IMR-90 (cell line): Measurements from ENCODE around the gene CPHXL2. TPM values are rescaled to one million over a fixed set of nuclear protein-coding genes. Genes with fewer than 3 reads are reported as not detected.

Source experiments
- ATAC-seq: fragments of 200-7000 bp; cut with Tn5 transposase; 2 replicates; pipeline ENCODE4 v1.9.1; 2020; ENCODE audit warnings: low read depth, mild to moderate bottlenecking, moderate library complexity
- BruUV-seq: library from RNA; stranded (reverse); fragments of 400-500 nt; replicated peaks from 2 replicates; lab custom pipeline; 2021; lab: Mats Ljungman, UMichigan
- CTCF ChIA-PET: fragments of 300-600 bp; formaldehyde crosslinking; extraction: SDS; loops from one replicate; lab custom pipeline; 2021; ENCODE audit warnings: antibody characterized with exemption; lab: Yijun Ruan, JAX
- POLR2A ChIA-PET: fragments of 300-600 bp; sonication (Branson Sonifier 250); formaldehyde crosslinking; loops from one replicate; lab custom pipeline; 2022; ENCODE audit warnings: antibody characterized with exemption; ENCODE audit not compliant: unreplicated experiment; lab: Charles Lee
- DNase-seq: peaks from one replicate; pipeline ENCODE4 v3.0.0; 2013
- H2AFZ ChIP-seq: replicated peaks from 2 replicates; pipeline ENCODE3; 2013; ENCODE audit warnings: low read length, mild to moderate bottlenecking; ENCODE audit not compliant: poor library complexity
- H2AK5ac ChIP-seq: 2 replicates; pipeline ENCODE4 v1.6.1; 2013; ENCODE audit warnings: low read depth, low read length, inconsistent platforms
- H2AK9ac ChIP-seq: replicated peaks from 2 replicates; pipeline ENCODE3; 2013; ENCODE audit warnings: mild to moderate bottlenecking, low read depth, low read length, moderate library complexity; ENCODE audit not compliant: poor library complexity
- H2BK120ac ChIP-seq: 2 replicates; pipeline ENCODE4 v1.6.1; 2013; ENCODE audit warnings: low read depth, low read length, inconsistent platforms
- H2BK15ac ChIP-seq: 3 replicates; pipeline ENCODE4 v1.6.1; 2013; ENCODE audit warnings: low read depth, low read length, inconsistent platforms
- H2BK20ac ChIP-seq: 2 replicates; pipeline ENCODE4 v1.6.1; 2013; ENCODE audit warnings: low read depth, mild to moderate bottlenecking, inconsistent platforms, low read length, moderate library complexity
- H2BK5ac ChIP-seq: 2 replicates; pipeline ENCODE4 v1.6.1; 2013; ENCODE audit warnings: mild to moderate bottlenecking, low read depth, low read length, inconsistent platforms; ENCODE audit not compliant: poor library complexity, severe bottlenecking
- H3K14ac ChIP-seq: replicated peaks from 2 replicates; pipeline ENCODE4 v1.6.1; 2013; ENCODE audit warnings: low read depth, low read length, inconsistent platforms
- H3K18ac ChIP-seq: 2 replicates; pipeline ENCODE4 v1.6.1; 2013; ENCODE audit warnings: low read depth, low read length, control low read depth
- H3K23ac ChIP-seq: 2 replicates; pipeline ENCODE4 v1.6.1; 2013; ENCODE audit warnings: low read depth, low read length, inconsistent platforms
- H3K27ac ChIP-seq: 2 replicates; pipeline ENCODE4 v1.5.1; 2013; ENCODE audit warnings: mild to moderate bottlenecking, control low read depth, low read length; ENCODE audit not compliant: insufficient read depth
- H3K27me3 ChIP-seq: 2 replicates; pipeline ENCODE4 v1.6.1; 2013; ENCODE audit warnings: low read length; ENCODE audit not compliant: control insufficient read depth, insufficient read depth
- H3K36me3 ChIP-seq: 2 replicates; pipeline ENCODE4 v1.6.1; 2013; ENCODE audit warnings: low read length, mixed read lengths; ENCODE audit not compliant: control insufficient read depth, insufficient read depth
- H3K4ac ChIP-seq: 2 replicates; pipeline ENCODE4 v1.6.1; 2013; ENCODE audit warnings: low read depth, low read length, inconsistent platforms
- H3K4me1 ChIP-seq: 2 replicates; pipeline ENCODE4 v1.6.1; 2013; ENCODE audit warnings: low read length, mixed read lengths; ENCODE audit not compliant: control insufficient read depth, insufficient read depth
- H3K4me2 ChIP-seq: 2 replicates; pipeline ENCODE4 v1.6.1; 2013; ENCODE audit warnings: low read depth, mild to moderate bottlenecking, control low read depth, low read length, moderate library complexity
- H3K4me3 ChIP-seq: 2 replicates; pipeline ENCODE4 v1.5.1; 2013; ENCODE audit warnings: low read depth, mild to moderate bottlenecking, control low read depth, low read length, moderate library complexity; ENCODE audit not compliant: insufficient read depth
- H3K56ac ChIP-seq: 2 replicates; pipeline ENCODE4 v1.6.1; 2013; ENCODE audit warnings: low read length, inconsistent platforms; ENCODE audit not compliant: insufficient read depth; ENCODE audit errors: extremely low read depth
- H3K79me1 ChIP-seq, 2 experiments: 2 replicates each; pipeline ENCODE4 v1.6.1; 2013; ENCODE audit warnings: low read length in 2 of 2, inconsistent platforms in 1 of 2, low read depth in 1 of 2
- H3K9ac ChIP-seq: 2 replicates; pipeline ENCODE4 v1.6.1; 2013; ENCODE audit warnings: low read depth, low read length, control low read depth
- H3K9me1 ChIP-seq: 2 replicates; pipeline ENCODE4 v1.6.1; 2013; ENCODE audit warnings: low read length, inconsistent platforms; ENCODE audit not compliant: insufficient read depth
- H3K9me3 ChIP-seq: 2 replicates; pipeline ENCODE4 v1.6.1; 2013; ENCODE audit warnings: low read length; ENCODE audit not compliant: control insufficient read depth, insufficient read depth
- H4K20me1 ChIP-seq: 2 replicates; pipeline ENCODE4 v1.6.1; 2013; ENCODE audit warnings: low read length, inconsistent platforms; ENCODE audit not compliant: insufficient read depth
- H4K5ac ChIP-seq: 2 replicates; pipeline ENCODE4 v1.6.1; 2013; ENCODE audit warnings: mild to moderate bottlenecking, low read depth, low read length, control low read depth
- H4K8ac ChIP-seq, 2 experiments: 2 replicates each; pipeline ENCODE4 v1.6.1; 2013; ENCODE audit warnings: low read depth in 2 of 2, low read length in 2 of 2, control low read depth in 1 of 2, inconsistent platforms in 1 of 2
- H4K91ac ChIP-seq: 2 replicates; pipeline ENCODE4 v1.6.1; 2013; ENCODE audit warnings: low read depth, low read length, inconsistent platforms; ENCODE audit not compliant: insufficient read depth
- BHLHE40 ChIP-seq: fragments of 150-350 bp; IDR thresholded peaks from 2 replicates; pipeline ENCODE4 v1.6.1; 2016; ENCODE audit warnings: mild to moderate bottlenecking, low read depth, low read length
- CEBPB ChIP-seq: IDR thresholded peaks from 2 replicates; pipeline ENCODE4 v1.6.1; 2012; ENCODE audit warnings: low read depth, low read length, improper control_type of control experiment
- CHD1 ChIP-seq: IDR thresholded peaks from 2 replicates; pipeline ENCODE4 v1.6.1; 2012; ENCODE audit warnings: low read depth, low read length, improper control_type of control experiment
- FOS ChIP-seq: fragments of 150-350 bp; IDR thresholded peaks from 2 replicates; pipeline ENCODE4 v1.6.1; 2016; ENCODE audit warnings: low read depth, low read length
- MAFK ChIP-seq: IDR thresholded peaks from 2 replicates; pipeline ENCODE4 v1.6.1; 2012; ENCODE audit warnings: low read depth, low read length, improper control_type of control experiment
- MAZ ChIP-seq: IDR thresholded peaks from 2 replicates; pipeline ENCODE4 v1.6.1; 2012; ENCODE audit warnings: low read depth, mild to moderate bottlenecking, low read length, improper control_type of control experiment, moderate library complexity, borderline replicate concordance
- MXI1 ChIP-seq: IDR thresholded peaks from 2 replicates; pipeline ENCODE4 v1.6.1; 2012; ENCODE audit warnings: low read depth, mild to moderate bottlenecking, low read length, moderate library complexity, borderline replicate concordance
- NFE2L2 ChIP-seq: fragments of 150-350 bp; IDR thresholded peaks from 2 replicates; pipeline ENCODE4 v1.6.1; 2016; ENCODE audit warnings: low read depth, mild to moderate bottlenecking, low read length
- POLR2A ChIP-seq: IDR thresholded peaks from 2 replicates; pipeline ENCODE4 v1.6.1; 2012; ENCODE audit warnings: mild to moderate bottlenecking, low read depth, low read length
- RAD21 ChIP-seq: IDR thresholded peaks from 2 replicates; pipeline ENCODE4 v1.6.1; 2012; ENCODE audit warnings: low read length, improper control_type of control experiment
- RCOR1 ChIP-seq: IDR thresholded peaks from 2 replicates; pipeline ENCODE4 v1.6.1; 2012; ENCODE audit warnings: mild to moderate bottlenecking, low read length, improper control_type of control experiment; ENCODE audit not compliant: insufficient replicate concordance
- RFX5 ChIP-seq: IDR thresholded peaks from 2 replicates; pipeline ENCODE4 v1.8.0; 2012; ENCODE audit warnings: low read depth, mild to moderate bottlenecking, low read length, moderate library complexity
- SMC3 ChIP-seq: fragments of 150-350 bp; IDR thresholded peaks from 2 replicates; pipeline ENCODE4 v1.6.1; 2016; ENCODE audit warnings: low read depth, mild to moderate bottlenecking, antibody characterized with exemption, low read length, moderate library complexity
- WGBS, 2 experiments: methylation state at CpG; one replicate each; pipeline versions ENCODE4 v1.1.5 to v1.1.7; 2013; ENCODE audit warnings: missing lambda C conversion rate in 2 of 2; ENCODE audit not compliant: insufficient read length in 1 of 2; ENCODE audit errors: extremely low coverage in 2 of 2; 5-methylcytosine and 5-hydroxymethylcytosine counted together
- dilution Hi-C: fragments of 300-500 bp; cut with HindIII; formaldehyde crosslinking; loops from one replicate; pipeline ENCODE4 v1.14.3; 2018; ENCODE audit warnings: low sequenced_read_pairs; ENCODE audit not compliant: unreplicated experiment
- in situ Hi-C: fragments of 300-500 bp; cut with MboI; formaldehyde crosslinking; loops from 3 replicates; pipeline ENCODE4 v1.14.3; 2019; ENCODE audit warnings: low sequenced_read_pairs, inconsistent platforms, mixed read lengths
- intact Hi-C: fragments of 100-400 bp; cut with micrococcal nuclease; formaldehyde crosslinking; loops from 2 replicates; pipeline ENCODE4 v1.10.0; 2022
- polyA plus RNA-seq, 3 experiments: library from polyadenylated mRNA; depleted of rRNA; stranded (reverse); fragments of >200 nt; gene quantifications; 2 replicates each; pipeline ENCODE4 v1.2.3, GENCODE V29; 2012; ENCODE audit warnings: low replicate concordance in 1 of 3
- total RNA-seq: library from RNA; depleted of rRNA; stranded (reverse); fragments of >200 nt; gene quantifications from 2 replicates; pipeline ENCODE4 v1.2.3, GENCODE V29; 2012
- TF ChIP-seq, protein P1 (sequence below): fragments of 150-350 bp; IDR thresholded peaks from 2 replicates; pipeline ENCODE4 v1.6.1; 2016; ENCODE audit warnings: low read depth, mild to moderate bottlenecking, low read length, moderate library complexity, borderline replicate concordance
- TF ChIP-seq, protein P2 (sequence below): fragments of 150-350 bp; IDR thresholded peaks from 2 replicates; pipeline ENCODE4 v1.6.1; 2017; ENCODE audit warnings: mild to moderate bottlenecking, antibody characterized with exemption, low read length, low read depth
- TF ChIP-seq, protein P3 (sequence below): conservative IDR thresholded peaks from 2 replicates; pipeline ENCODE4 v1.5.1; 2012; ENCODE audit warnings: mild to moderate bottlenecking, low read depth, low read length, improper control_type of control experiment

Gene CPHXL2
- total and polyA plus RNA-seq, 2 of the 4 experiments (the other 2 are of a cell fraction), result not detected

DNA sequence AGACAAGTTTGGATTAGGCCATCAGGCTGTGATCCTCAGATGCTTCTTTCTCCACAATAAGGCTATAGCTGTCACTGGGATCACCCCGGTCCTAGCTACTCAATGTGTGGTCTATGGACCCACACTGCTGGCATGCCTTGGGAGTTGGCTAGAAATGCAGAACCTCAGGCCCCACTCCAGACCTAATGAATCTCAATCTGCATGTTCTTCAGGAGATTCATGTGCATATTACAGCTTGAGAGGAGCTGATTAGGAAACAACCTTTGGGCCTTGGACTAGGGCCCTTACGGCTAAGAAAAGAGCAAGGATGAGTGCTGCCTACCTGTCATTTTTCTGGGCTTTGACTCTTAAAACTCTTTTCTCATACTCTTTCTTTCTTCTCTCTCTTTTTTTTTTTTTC, 61.2 kb downstream of the CPHXL2 start:
- H3K56ac ChIP-seq, result no peak overlapping the region
- no peak overlapping the region for H4K91ac ChIP-seq
- H3K14ac ChIP-seq, result no peak overlapping the region; the same call in 1 of the 2 replicates
- no peak overlapping the region for H3K4me3 ChIP-seq
- H3K4me2 ChIP-seq, result no peak overlapping the region
- dilution Hi-C loops (no loop called here), in situ Hi-C loops (no loop called here), intact Hi-C loops (no loop called here)
- no peak overlapping the region for H2AFZ ChIP-seq
- 100% methylated on average over 1 of the region's 2 CpGs; no CpG with 5 or more reads in 1 of the 2 experiments for WGBS, 2 experiments
- H4K8ac ChIP-seq, result no peak overlapping the region
- no peaks in the 10 kb centered on the region for H3K9me3 ChIP-seq
- no peak overlapping the region for H4K5ac ChIP-seq
- ATAC-seq (no peak), DNase-seq (no peak)
- peaks cover 7 to 14% of the 10 kb centered on the region in 2 experiments for H3K79me1 ChIP-seq
- H3K36me3 ChIP-seq, result peaks cover 49% of the 10 kb centered on the region
- no peak overlapping the region for H2BK20ac ChIP-seq
- no peak overlapping the region for H2BK5ac ChIP-seq
- H3K4me1 ChIP-seq, result no peaks in the 10 kb centered on the region
- H3K9ac ChIP-seq, result no peak overlapping the region
- no TSS peak for BruUV-seq
- TF ChIP-seq MAFK (no peak), SMC3 (no peak), MXI1 (no peak), CHD1 (no peak), CEBPB (no peak), RAD21 (no peak), NFE2L2 (no peak), POLR2A (no peak), MAZ (no peak), RFX5 (no peak), BHLHE40 (no peak), RCOR1 (no peak), FOS (no peak)
- TF ChIP-seq, protein P1, sequence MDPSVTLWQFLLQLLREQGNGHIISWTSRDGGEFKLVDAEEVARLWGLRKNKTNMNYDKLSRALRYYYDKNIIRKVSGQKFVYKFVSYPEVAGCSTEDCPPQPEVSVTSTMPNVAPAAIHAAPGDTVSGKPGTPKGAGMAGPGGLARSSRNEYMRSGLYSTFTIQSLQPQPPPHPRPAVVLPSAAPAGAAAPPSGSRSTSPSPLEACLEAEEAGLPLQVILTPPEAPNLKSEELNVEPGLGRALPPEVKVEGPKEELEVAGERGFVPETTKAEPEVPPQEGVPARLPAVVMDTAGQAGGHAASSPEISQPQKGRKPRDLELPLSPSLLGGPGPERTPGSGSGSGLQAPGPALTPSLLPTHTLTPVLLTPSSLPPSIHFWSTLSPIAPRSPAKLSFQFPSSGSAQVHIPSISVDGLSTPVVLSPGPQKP, result no peak
- TF ChIP-seq, protein P2, sequence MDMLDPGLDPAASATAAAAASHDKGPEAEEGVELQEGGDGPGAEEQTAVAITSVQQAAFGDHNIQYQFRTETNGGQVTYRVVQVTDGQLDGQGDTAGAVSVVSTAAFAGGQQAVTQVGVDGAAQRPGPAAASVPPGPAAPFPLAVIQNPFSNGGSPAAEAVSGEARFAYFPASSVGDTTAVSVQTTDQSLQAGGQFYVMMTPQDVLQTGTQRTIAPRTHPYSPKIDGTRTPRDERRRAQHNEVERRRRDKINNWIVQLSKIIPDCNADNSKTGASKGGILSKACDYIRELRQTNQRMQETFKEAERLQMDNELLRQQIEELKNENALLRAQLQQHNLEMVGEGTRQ, result no peak
- TF ChIP-seq, protein P3, sequence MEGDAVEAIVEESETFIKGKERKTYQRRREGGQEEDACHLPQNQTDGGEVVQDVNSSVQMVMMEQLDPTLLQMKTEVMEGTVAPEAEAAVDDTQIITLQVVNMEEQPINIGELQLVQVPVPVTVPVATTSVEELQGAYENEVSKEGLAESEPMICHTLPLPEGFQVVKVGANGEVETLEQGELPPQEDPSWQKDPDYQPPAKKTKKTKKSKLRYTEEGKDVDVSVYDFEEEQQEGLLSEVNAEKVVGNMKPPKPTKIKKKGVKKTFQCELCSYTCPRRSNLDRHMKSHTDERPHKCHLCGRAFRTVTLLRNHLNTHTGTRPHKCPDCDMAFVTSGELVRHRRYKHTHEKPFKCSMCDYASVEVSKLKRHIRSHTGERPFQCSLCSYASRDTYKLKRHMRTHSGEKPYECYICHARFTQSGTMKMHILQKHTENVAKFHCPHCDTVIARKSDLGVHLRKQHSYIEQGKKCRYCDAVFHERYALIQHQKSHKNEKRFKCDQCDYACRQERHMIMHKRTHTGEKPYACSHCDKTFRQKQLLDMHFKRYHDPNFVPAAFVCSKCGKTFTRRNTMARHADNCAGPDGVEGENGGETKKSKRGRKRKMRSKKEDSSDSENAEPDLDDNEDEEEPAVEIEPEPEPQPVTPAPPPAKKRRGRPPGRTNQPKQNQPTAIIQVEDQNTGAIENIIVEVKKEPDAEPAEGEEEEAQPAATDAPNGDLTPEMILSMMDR, result no peak
- no peak overlapping the region for H2BK15ac ChIP-seq
- peak overlapping the region; percentile 88 for H2AK9ac ChIP-seq
- H3K18ac ChIP-seq, result no peak overlapping the region
- H3K9me1 ChIP-seq, result no peaks in the 10 kb centered on the region; the same call in 1 of the 2 replicates
- H3K27ac ChIP-seq, result no peak overlapping the region
- no peak overlapping the region for H2AK5ac ChIP-seq
- H4K20me1 ChIP-seq, result no peaks in the 10 kb centered on the region
- no peak overlapping the region for H3K23ac ChIP-seq
- H2BK120ac ChIP-seq, result no peak overlapping the region
- ChIA-PET CTCF (no interaction called here), POLR2A (no interaction called here)
- no peak overlapping the region for H3K4ac ChIP-seq
- no peaks in the 10 kb centered on the region for H3K27me3 ChIP-seq
